Activated gamma-delta T cell (primary cell): ENCODE results near the gene EDEM2.
"Not testable (repeated sequence)": the region's sequence is repeated elsewhere in the genome, so short reads cannot be mapped to it uniquely, and the experiment has no call there.

Experiments used
- DNase-seq: peaks from one replicate; lab custom pipeline; 2025; lab: John Stamatoyannopoulos, UW

EDEM2 gene

GRCh38 chr20:35125753-35126152, 21.4 kb downstream of the EDEM2 start:
- DNase-seq, result no peak

GRCh38 chr20:35122756-35123405, 24.3 kb downstream of the EDEM2 start:
- DNase-seq, result no peak

GRCh38 chr20:35121186-35121585, 25.9 kb downstream of the EDEM2 start:
- DNase-seq, result no peak

- DNase-seq, result no peak
These were observed 27.0 kb downstream of the EDEM2 start for GRCh38 chr20:35120012-35120701.

DNA sequence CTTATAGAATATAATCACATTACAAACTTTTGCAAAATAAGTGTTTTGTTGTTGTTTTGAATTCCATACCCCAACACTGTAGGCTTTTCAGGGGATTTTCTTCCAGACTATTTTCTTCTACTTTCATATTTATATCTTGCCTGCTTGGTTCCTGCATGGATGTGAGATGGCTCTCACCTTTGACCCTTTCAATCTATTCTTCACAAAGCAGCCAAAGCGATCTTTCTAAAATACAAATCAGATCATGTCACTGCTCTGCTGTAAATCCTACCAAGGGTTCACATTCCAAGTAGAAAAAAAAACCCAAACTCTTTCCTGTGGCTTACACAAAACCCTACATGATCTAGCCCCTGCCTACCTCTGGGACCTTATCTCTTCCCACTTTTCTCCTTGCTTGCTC, 29.5 kb downstream of the EDEM2 start:
- DNase-seq, result no peak

GRCh38 chr20:35117196-35117595, 29.9 kb downstream of the EDEM2 start:
- DNase-seq, result no peak

- DNase-seq, result no peak
These were observed 30.9 kb downstream of the EDEM2 start for GRCh38 chr20:35116258-35116657.

DNA sequence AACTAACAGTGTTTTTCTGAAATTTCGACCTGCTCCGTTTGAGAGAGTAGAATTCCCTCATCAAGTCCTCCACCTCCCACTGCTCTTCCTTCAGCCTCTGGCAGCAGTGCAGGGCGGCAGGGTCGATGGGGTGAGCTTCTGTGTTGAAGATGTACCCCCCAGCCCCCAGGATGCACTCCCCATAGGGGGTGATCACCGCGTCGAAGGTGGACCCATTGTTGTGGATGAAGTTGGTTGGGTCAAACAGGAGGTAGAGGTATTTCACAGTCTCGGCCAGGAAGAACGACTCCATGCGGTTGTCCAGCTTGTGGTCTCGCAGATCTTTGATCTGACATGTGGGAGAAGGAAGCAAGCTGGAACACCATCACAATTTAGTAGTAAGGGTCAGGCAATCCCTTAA, 31.5 kb downstream of the EDEM2 start:
- DNase-seq, result no peak

- DNase-seq, result not testable (repeated sequence)
These were observed 34.9 kb downstream of the EDEM2 start for GRCh38 chr20:35112276-35112675.

- DNase-seq, result no peak
These were observed 35.8 kb downstream of the EDEM2 start for GRCh38 chr20:35111141-35111888.

DNA sequence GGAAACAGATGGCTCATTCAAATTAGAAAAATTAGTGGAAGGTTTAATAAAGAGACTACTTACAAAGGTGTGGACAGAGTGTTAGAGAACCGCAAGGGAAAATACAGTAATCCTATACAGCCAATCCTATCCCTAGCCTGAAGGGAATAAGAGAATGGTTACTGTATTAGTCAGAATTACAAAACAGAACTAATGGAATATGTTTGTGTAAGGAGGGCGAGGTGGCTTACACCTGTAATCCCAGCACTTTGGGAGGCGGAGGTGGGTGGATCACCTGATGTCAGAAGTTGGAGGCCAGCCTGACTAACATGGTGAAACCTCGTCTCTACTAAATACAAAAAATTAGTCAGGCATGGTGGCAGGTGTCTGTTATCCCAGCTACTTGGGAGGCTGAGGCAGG, 38.2 kb downstream of the EDEM2 start:
- DNase-seq, result no peak

DNA sequence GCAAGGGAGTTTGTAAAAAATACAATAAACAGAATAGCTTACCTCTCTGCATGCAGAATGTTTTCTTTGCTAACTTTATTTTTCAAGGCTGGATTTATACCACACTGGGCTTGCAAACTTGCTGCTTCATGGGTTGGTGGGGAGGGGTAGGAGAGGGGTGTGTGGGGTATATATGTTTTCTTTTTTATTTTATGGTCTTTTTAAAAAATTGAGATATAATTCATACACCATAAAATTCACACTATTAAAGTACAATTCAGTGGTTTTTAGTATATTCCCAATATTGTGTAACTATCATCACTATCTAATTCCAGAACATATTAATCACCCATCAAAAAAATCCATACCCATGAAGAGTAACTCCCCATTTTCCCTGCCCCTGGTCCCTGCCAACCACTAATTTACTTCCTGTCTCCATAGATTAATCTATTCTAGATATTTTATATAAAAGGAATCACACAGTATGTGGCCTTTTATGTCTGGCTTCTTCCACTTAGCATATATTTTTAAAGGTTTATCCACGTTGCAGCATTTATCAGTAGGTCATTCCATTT, 40.2 kb downstream of the EDEM2 start:
- DNase-seq, result no peak

DNA sequence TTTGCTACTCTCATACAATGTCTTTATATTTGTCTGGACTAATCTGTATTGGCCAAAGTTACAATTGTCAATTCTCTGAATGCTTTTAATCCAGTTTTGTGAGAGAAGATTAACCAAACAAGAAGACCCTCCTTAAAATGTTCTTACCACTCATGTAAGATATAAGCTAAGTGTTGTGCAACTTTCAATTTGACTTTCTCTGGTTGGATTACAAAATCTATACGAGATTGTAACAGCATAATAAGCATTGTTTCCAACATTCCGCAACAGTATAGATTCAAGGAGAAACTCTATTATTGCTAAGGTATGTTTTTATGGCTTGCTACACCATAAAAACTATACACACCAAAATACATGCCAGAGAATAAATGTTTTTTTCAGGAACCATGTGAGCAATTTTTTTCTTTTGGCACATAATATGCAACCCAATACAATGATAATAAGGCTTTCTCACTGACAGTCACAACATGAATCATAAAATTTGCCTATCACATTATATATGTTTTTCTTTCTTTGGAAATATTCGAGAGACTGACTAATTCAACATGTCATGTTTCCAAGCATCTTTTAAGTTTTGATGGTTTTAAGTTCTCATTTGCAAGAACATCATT, 42.3 kb downstream of the EDEM2 start:
- DNase-seq, result no peak

DNA sequence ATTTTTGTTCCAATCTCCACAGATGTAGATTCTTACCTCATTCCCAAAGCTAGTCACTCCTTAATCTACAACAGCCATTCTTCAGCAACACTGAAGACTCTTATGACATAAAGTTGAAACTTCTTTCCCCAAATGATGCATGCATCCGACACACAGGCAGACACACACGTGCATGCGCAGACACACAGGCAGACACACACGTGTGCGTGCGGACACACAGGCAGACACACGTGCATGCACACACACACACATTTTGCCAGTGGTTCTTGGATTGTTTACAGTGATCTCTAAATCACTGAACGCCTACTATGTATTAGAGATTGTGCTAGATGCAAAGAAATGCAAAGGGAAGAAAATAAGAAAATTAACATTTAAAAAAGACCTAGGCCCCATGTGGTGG, 45.5 kb downstream of the EDEM2 start:
- no peak for DNase-seq

- no peak for DNase-seq
These were observed 53.8 kb downstream of the EDEM2 start for GRCh38 chr20:35093267-35093884.

- DNase-seq, result peak; percentile 77
These were observed 54.4 kb downstream of the EDEM2 start, which contains the start of gene TRPC4AP for GRCh38 chr20:35092524-35093266. TSS of gene TRPC4AP (minus strand) at chr20:35092807. CDS start at chr20:35092781, 26 bp downstream.

GRCh38 chr20:35091816-35092523, 55.2 kb downstream of the EDEM2 start:
- DNase-seq, result no peak

GRCh38 chr20:35088231-35089145, 58.6 kb downstream of the EDEM2 start:
- no peak for DNase-seq

- DNase-seq, result no peak
These were observed 59.3 kb downstream of the EDEM2 start for GRCh38 chr20:35087791-35088190.
